Endothelial cell of umbilical vein (primary cell): ENCODE measurements around the gene CIAO3. TPM values are rescaled to one million over a fixed set of nuclear protein-coding genes. Genes with fewer than 3 reads are reported as not detected.

Experiments
- BruUV-seq: library from RNA; stranded (reverse); fragments of 400-500 nt; replicated peaks from 2 replicates; lab custom pipeline; 2021; lab: Mats Ljungman, UMichigan
- CTCF ChIA-PET: fragments of 300-600, 350-600 bp; sonication (Branson Sonifier 250); formaldehyde crosslinking; loops from one replicate; lab custom pipeline; 2021; ENCODE audit warnings: antibody characterized with exemption, inconsistent platforms; lab: Charles Lee
- POLR2A ChIA-PET: fragments of 300-600, 350-600 bp; sonication (Branson Sonifier 250); formaldehyde crosslinking; loops from one replicate; lab custom pipeline; 2021; ENCODE audit warnings: antibody characterized with exemption, inconsistent platforms; lab: Charles Lee
- DNase-seq: peaks from one replicate; pipeline ENCODE4 v3.0.0-alpha.2; 2011; ENCODE audit warnings: low read depth, low spot score
- FAIRE-seq: peaks from 2 replicates; lab custom pipeline; 2011; peaks lifted over from hg19 to GRCh38; lab: Jason Lieb, UNC
- H2AFZ ChIP-seq: 2 replicates; pipeline ENCODE4 v1.6.0; 2012; ENCODE audit warnings: low read depth, low read length, control low read depth, inconsistent platforms
- H3K27ac ChIP-seq: 2 replicates; pipeline ENCODE4 v1.5.1; 2011; ENCODE audit warnings: low read depth, mild to moderate bottlenecking, control low read depth, low read length, moderate library complexity; ENCODE audit not compliant: insufficient read depth
- H3K27me3 ChIP-seq, 2 experiments: 2 replicates each; pipeline versions ENCODE4 v1.6.0 to v1.6.1; 2011; ENCODE audit warnings: low read length in 2 of 2, mixed read lengths in 1 of 2; ENCODE audit not compliant: control insufficient read depth in 2 of 2, insufficient read depth in 2 of 2
- H3K36me3 ChIP-seq, 2 experiments: 2 replicates in 1 of 2; 3 replicates in 1 of 2; pipeline ENCODE4 v1.5.1; 2011; ENCODE audit warnings: low read length in 2 of 2, mild to moderate bottlenecking in 1 of 2, moderate library complexity in 1 of 2; ENCODE audit not compliant: control insufficient read depth in 2 of 2, insufficient read depth in 2 of 2; ENCODE audit errors: extremely low read depth in 1 of 2
- H3K4me1 ChIP-seq: 3 replicates; pipeline ENCODE4 v1.5.1; 2011; ENCODE audit warnings: mild to moderate bottlenecking, low read length; ENCODE audit not compliant: control insufficient read depth, insufficient read depth; ENCODE audit errors: extremely low read depth
- H3K4me2 ChIP-seq: 2 replicates; pipeline ENCODE4 v1.6.1; 2011; ENCODE audit warnings: low read length, control low read depth, mixed read lengths; ENCODE audit not compliant: insufficient read depth
- H3K4me3 ChIP-seq, 3 experiments: fragments of 200-600 bp in 1 of 3; sonication (generic), shearing (Covaris generic) in 1 of 3; replicated peaks in 1 of 3; 2 replicates each; pipeline ENCODE4 v1.5.1; 2011 to 2016; ENCODE audit warnings: control low read depth in 3 of 3, low read length in 3 of 3, mild to moderate bottlenecking in 2 of 3, inconsistent platforms in 1 of 3, low read depth in 1 of 3, moderate library complexity in 1 of 3; ENCODE audit not compliant: insufficient read depth in 1 of 3
- H3K79me2 ChIP-seq: 2 replicates; pipeline ENCODE4 v1.6.0; 2012; ENCODE audit warnings: low read length, inconsistent platforms; ENCODE audit not compliant: control insufficient read depth, insufficient read depth
- H3K9ac ChIP-seq: replicated peaks from 2 replicates; pipeline ENCODE3; 2011; ENCODE audit warnings: low read length, control low read depth; ENCODE audit not compliant: insufficient read depth; ENCODE audit errors: extremely low read depth
- H3K9me1 ChIP-seq: replicated peaks from 3 replicates; pipeline ENCODE4 v1.6.0; 2011; ENCODE audit warnings: mild to moderate bottlenecking, low read length; ENCODE audit not compliant: control insufficient read depth, insufficient read depth; ENCODE audit errors: extremely low read depth
- H3K9me3 ChIP-seq: replicated peaks from 2 replicates; pipeline ENCODE4 v1.5.1; 2012; ENCODE audit warnings: low read length, inconsistent platforms; ENCODE audit not compliant: control insufficient read depth, insufficient read depth
- H4K20me1 ChIP-seq: replicated peaks from 2 replicates; pipeline ENCODE3; 2011; ENCODE audit warnings: mild to moderate bottlenecking, low read length; ENCODE audit not compliant: control insufficient read depth, insufficient read depth; ENCODE audit errors: extremely low read depth
- CTCF ChIP-seq, 2 donors: IDR thresholded peaks; 1 replicate in 1 of 2; 2 replicates in 1 of 2; pipeline ENCODE4 v1.5.1; 2011; ENCODE audit warnings: low read length in 2 of 2, mild to moderate bottlenecking in 2 of 2, moderate library complexity in 2 of 2, control low read depth in 1 of 2, inconsistent platforms in 1 of 2, low read depth in 1 of 2; ENCODE audit not compliant: insufficient read depth in 1 of 2; ENCODE audit errors: extremely low read depth in 1 of 2
- EZH2 ChIP-seq: IDR thresholded peaks from 2 replicates; pipeline ENCODE4 v1.6.1; 2012; ENCODE audit warnings: borderline replicate concordance, low read depth, mild to moderate bottlenecking, moderate library complexity, low read length, inconsistent platforms; ENCODE audit not compliant: severe bottlenecking
- FOS ChIP-seq: IDR thresholded peaks from 2 replicates; pipeline ENCODE4 v1.6.1; 2011; ENCODE audit warnings: mild to moderate bottlenecking, low read length, moderate library complexity, borderline replicate concordance; ENCODE audit not compliant: insufficient read depth
- GATA2 ChIP-seq: IDR thresholded peaks from 2 replicates; pipeline ENCODE4 v1.7.0; 2011; ENCODE audit warnings: low read depth, mild to moderate bottlenecking, moderate library complexity, mixed read lengths, low read length; ENCODE audit not compliant: insufficient read length, insufficient read depth
- JUN ChIP-seq: IDR thresholded peaks from 2 replicates; pipeline ENCODE4 v1.6.1; 2011; ENCODE audit warnings: borderline replicate concordance, low read depth; ENCODE audit not compliant: insufficient read length, insufficient read depth
- MAX ChIP-seq: IDR thresholded peaks from 2 replicates; pipeline ENCODE4 v1.6.1; 2011; ENCODE audit not compliant: insufficient read depth, insufficient read length
- MYC ChIP-seq: IDR thresholded peaks from one replicate; pipeline ENCODE4 v1.6.1; 2011; ENCODE audit warnings: mild to moderate bottlenecking, low read depth, low read length
- POLR2A ChIP-seq: IDR thresholded peaks from 2 replicates; pipeline ENCODE4 v1.6.1; 2012; ENCODE audit warnings: low read depth, mild to moderate bottlenecking, control low read depth, low read length
- POLR2AphosphoS5 ChIP-seq: IDR thresholded peaks from 2 replicates; pipeline ENCODE4 v1.6.1; 2012; ENCODE audit warnings: low read depth, mild to moderate bottlenecking, control low read depth, low read length, moderate library complexity; ENCODE audit not compliant: insufficient read depth
- dilution Hi-C: fragments of 300-500 bp; cut with MboI; formaldehyde crosslinking; loops from one replicate; pipeline ENCODE4 v1.15.0; 2019; ENCODE audit warnings: low sequenced_read_pairs; ENCODE audit not compliant: extremely low pct_ligation_motif_present
- intact Hi-C: fragments of 100-400 bp; cut with micrococcal nuclease; formaldehyde crosslinking; loops from one replicate; pipeline ENCODE4 v1.10.0; 2022
- polyA plus RNA-seq, 4 experiments: library from polyadenylated mRNA; depleted of rRNA in 3 of 4; stranded (reverse) in 3 of 4; unstranded in 1 of 4; fragments of >200 nt; gene quantifications; 2 replicates each; pipeline versions ENCODE4 v1.2.1 to v1.2.3, GENCODE V29; 2011 to 2012; ENCODE audit warnings: missing spikeins in 1 of 4
- total RNA-seq: library from RNA; stranded (reverse); gene quantifications from 2 replicates; pipeline ENCODE4 v1.2.3, GENCODE V29; 2021

The CIAO3 gene
- total and polyA plus RNA-seq, 2 donors (not counting 3 experiments of a cell fraction or from before 2014, with no cell fraction given): 23.1 to 33.8 TPM

GRCh38 chr16:710500-711075 is 30.2 kb downstream of the CIAO3 start:
- dilution Hi-C loops: no loop called here
- Histone ChIP-seq H3K4me3 (no peak overlapping the region), H3K36me3 (no peaks in the 10 kb centered on the region), H3K79me2 (no peaks in the 10 kb centered on the region), H3K4me2 (no peak overlapping the region), H3K27me3 (peaks cover 12 to 16% of the 10 kb centered on the region in 2 experiments), H3K4me1 (peaks cover 5% of the 10 kb centered on the region), H4K20me1 (no peaks in the 10 kb centered on the region), H3K9me1 (no peaks in the 10 kb centered on the region), H3K27ac (no peak overlapping the region), H3K9ac (no peak overlapping the region), H3K9me3 (no peaks in the 10 kb centered on the region), H2AFZ (no peak overlapping the region)
- BruUV-seq: no TSS peak
- DNase-seq (no peak), FAIRE-seq (no peak)
- TF ChIP-seq JUN (no peak), POLR2A (no peak), MAX (no peak), POLR2AphosphoS5 (no peak), CTCF (IDR thresholded peaks at IDR 0.05; ENCODE audit: extremely low read depth in 1 of 2, insufficient read depth in 1 of 2, low read depth in 1 of 2, low read length in 2 of 2) (no peak), MYC (no peak), GATA2 (no peak), EZH2 (no peak), FOS (no peak)
- intact Hi-C loops: loop anchor here (1.0 kb wide), 1 partner anchor 75 kb away; no protein-coding TSS in a partner anchor
- ChIA-PET POLR2A (no interaction called here), CTCF (interaction anchor here (1.0 to 2.4 kb wide), 4 partner anchors 9 to 346 kb away, joined by 3 to 17 read pairs (median 4); partner anchors contain the start of gene WDR24)
